Measurements from ENCODE around the gene BTBD10.

- peak in 4 of 6 experiments; percentile 36 to 39 (median 38) for TF ChIP-seq CTCF (IDR thresholded peaks at IDR 0.05)
- TF ChIP-seq POLR2A (IDR thresholded peaks at IDR 0.05) = no peak
Measured at GRCh38 chr11:13486926-13487660, 24.1 kb upstream of the BTBD10 start.

Data from Peyer's patch (tissue), 4 donors.